B cell (primary cell): Measurements from ENCODE around the gene NBAS. TPM values are rescaled to one million over a fixed set of nuclear protein-coding genes. Genes with fewer than 3 reads are reported as not detected.

ENCODE experiments used
- ATAC-seq: fragments of 200-7000 bp; cut with Tn5 transposase; one replicate; pipeline ENCODE4 v1.10.0; 2021; ENCODE audit warnings: low read depth, mild to moderate bottlenecking, moderate number of reproducible peaks, moderate library complexity
- CTCF ChIA-PET: fragments of 350-600 bp; sonication (Branson Sonifier 250); formaldehyde crosslinking; loops from one replicate; lab custom pipeline; 2021; ENCODE audit warnings: antibody characterized with exemption, inconsistent platforms; lab: Charles Lee
- POLR2A ChIA-PET: fragments of 350-600 bp; sonication (Branson Sonifier 250); formaldehyde crosslinking; loops from one replicate; lab custom pipeline; 2021; ENCODE audit warnings: antibody characterized with exemption; lab: Charles Lee
- DNase-seq: peaks from one replicate; pipeline ENCODE4 v3.0.0; 2013
- H2AFZ ChIP-seq: 2 replicates; pipeline ENCODE4 v1.6.1; 2012; ENCODE audit warnings: mild to moderate bottlenecking, low read depth, low read length; ENCODE audit not compliant: insufficient read depth, poor library complexity, severe bottlenecking
- H3K27ac ChIP-seq, 2 donors: 1 replicate in 1 of 2; 2 replicates in 1 of 2; pipeline ENCODE4 v1.5.1; 2012 to 2013; ENCODE audit warnings: low read length in 2 of 2, mild to moderate bottlenecking in 2 of 2, moderate library complexity in 1 of 2
- H3K27me3 ChIP-seq, 4 experiments: fragments of 200-600 bp in 1 of 4; sonication (generic) in 1 of 4; replicated peaks in 1 of 4; 1 replicate in 2 of 4; 2 replicates in 2 of 4; pipeline versions ENCODE4 v1.6.1 to v1.7.0; 2013 to 2016; ENCODE audit warnings: low read length in 3 of 4, mild to moderate bottlenecking in 2 of 4, mixed read lengths in 1 of 4, moderate library complexity in 1 of 4; ENCODE audit not compliant: insufficient read depth in 4 of 4, control insufficient read depth in 3 of 4; ENCODE audit errors: control extremely low read depth in 1 of 4
- H3K36me3 ChIP-seq, 2 experiments: replicated peaks in 1 of 2; 1 replicate in 1 of 2; 2 replicates in 1 of 2; pipeline versions ENCODE4 v1.6.1 to v1.7.1; 2013; ENCODE audit warnings: low read length in 1 of 2; ENCODE audit not compliant: insufficient read depth in 2 of 2, control insufficient read depth in 1 of 2; ENCODE audit errors: control extremely low read depth in 1 of 2, extremely low read depth in 1 of 2
- H3K4me1 ChIP-seq, 2 donors: fragments of 200-600 bp in 1 of 2; sonication (generic) in 1 of 2; 1 replicate in 1 of 2; 2 replicates in 1 of 2; pipeline versions ENCODE4 v1.5.1 to v1.6.1; 2013 to 2017; ENCODE audit warnings: low read length in 2 of 2; ENCODE audit not compliant: control insufficient read depth in 2 of 2, insufficient read depth in 2 of 2
- H3K4me2 ChIP-seq: replicated peaks from 2 replicates; pipeline ENCODE3; 2012; ENCODE audit warnings: mild to moderate bottlenecking, low read depth, low read length; ENCODE audit not compliant: poor library complexity, severe bottlenecking
- H3K4me3 ChIP-seq, 5 experiments: fragments of 200-600 bp in 1 of 5; sonication (generic) in 1 of 5; 1 replicate in 3 of 5; 2 replicates in 2 of 5; pipeline versions ENCODE4 v1.5.1 to v1.7.0; 2011 to 2016; ENCODE audit warnings: low read length in 4 of 5, mild to moderate bottlenecking in 4 of 5, low read depth in 2 of 5, control low read depth in 1 of 5, moderate library complexity in 1 of 5; ENCODE audit not compliant: insufficient read depth in 1 of 5; ENCODE audit errors: control extremely low read depth in 1 of 5, extremely low read depth in 1 of 5
- H3K79me2 ChIP-seq: fragments of 200-600 bp; sonication (generic); one replicate; pipeline ENCODE4 v1.6.0; 2016; ENCODE audit warnings: low read length; ENCODE audit not compliant: control insufficient read depth, insufficient read depth
- H3K9ac ChIP-seq: fragments of 200-600 bp; sonication (generic); 2 replicates; pipeline ENCODE4 v1.6.1; 2017; ENCODE audit warnings: mild to moderate bottlenecking, low read length, moderate library complexity
- H3K9me3 ChIP-seq, 3 donors: one replicate each; pipeline versions ENCODE4 v1.6.1 to v1.7.1; 2013; ENCODE audit warnings: low read length in 2 of 3; ENCODE audit not compliant: control insufficient read depth in 2 of 3, insufficient read depth in 1 of 3; ENCODE audit errors: control extremely low read depth in 1 of 3
- H4K20me1 ChIP-seq: 2 replicates; pipeline ENCODE4 v1.6.0; 2012; ENCODE audit warnings: mild to moderate bottlenecking, low read length; ENCODE audit not compliant: insufficient read depth, control insufficient read depth, poor library complexity, severe bottlenecking
- H3K27ac Mint-ChIP-seq: one replicate; pipeline ENCODE4 v1.8.0; 2021; ENCODE audit warnings: mixed read lengths
- H3K27me3 Mint-ChIP-seq: one replicate; pipeline ENCODE4 v1.8.0; 2021; ENCODE audit warnings: mixed read lengths
- H3K4me1 Mint-ChIP-seq: one replicate; pipeline ENCODE4 v1.8.0; 2021; ENCODE audit warnings: mixed read lengths
- H3K4me3 Mint-ChIP-seq: one replicate; pipeline ENCODE4 v1.8.0; 2021; ENCODE audit warnings: mixed read lengths
- H3K9me3 Mint-ChIP-seq: one replicate; pipeline ENCODE4 v1.8.0; 2022; ENCODE audit warnings: mixed read lengths; ENCODE audit not compliant: insufficient read depth
- CTCF ChIP-seq: fragments of 200-600 bp; IDR thresholded peaks from one replicate; pipeline ENCODE4 v1.8.0; 2022; ENCODE audit warnings: antibody characterized with exemption, mild to moderate bottlenecking
- EZH2 ChIP-seq: IDR thresholded peaks from 2 replicates; pipeline ENCODE4 v1.6.1; 2012; ENCODE audit warnings: borderline replicate concordance, low read depth, mild to moderate bottlenecking, moderate library complexity, low read length; ENCODE audit not compliant: insufficient read depth, poor library complexity, severe bottlenecking
- WGBS: methylation state at CpG from one replicate; pipeline ENCODE4 v1.1.5; 2013; ENCODE audit warnings: missing lambda C conversion rate; ENCODE audit not compliant: insufficient coverage; 5-methylcytosine and 5-hydroxymethylcytosine counted together
- intact Hi-C: fragments of 100-400 bp; cut with micrococcal nuclease; formaldehyde crosslinking; loops from one replicate; pipeline ENCODE4 v1.10.0; 2022
- polyA plus RNA-seq: library from polyadenylated mRNA; depleted of rRNA; stranded (reverse); fragments of >200 nt; gene quantifications from 2 replicates; pipeline ENCODE4 v1.2.3, GENCODE V29; 2012
- total RNA-seq, 2 donors: library from RNA; stranded (reverse); fragments of 120-200 nt in 1 of 2; gene quantifications; 1 replicate in 1 of 2; 2 replicates in 1 of 2; pipeline versions ENCODE4 v1.2.3 to v1.2.4, GENCODE V29; 2013 to 2022

The NBAS gene
- total and polyA plus RNA-seq, 2 donors (not counting 1 experiment from before 2014, with no cell fraction given) = 10.6 to 37.3 TPM

- DNase-seq (no peak), ATAC-seq (no peak)
- POLR2A ChIA-PET = no interaction called here
- H2AFZ ChIP-seq = no peak overlapping the region
- H3K36me3 ChIP-seq = peaks cover 9 to 16% of the 10 kb centered on the region in 2 experiments
- peak overlapping the region; percentile 17 for H3K4me2 ChIP-seq
- Mint-ChIP-seq H3K9me3 (no peaks in the 10 kb centered on the region), H3K27me3 (no peaks in the 10 kb centered on the region), H3K4me3 (no peak overlapping the region), H3K27ac (peak overlapping the region; percentile 6), H3K4me1 (peaks cover 30% of the 10 kb centered on the region)
- TF ChIP-seq CTCF = no peak
- no peaks in the 10 kb centered on the region for H4K20me1 ChIP-seq
- no peaks in the 10 kb centered on the region for H3K79me2 ChIP-seq
- WGBS = 0% methylated on average over 2 of the region's 4 CpGs
- H3K9ac ChIP-seq = peak overlapping the region; percentile 7
- no peaks in the 10 kb centered on the region for H3K27me3 ChIP-seq
- peak overlapping the region in 1 of 2 donors; percentile 28 for H3K27ac ChIP-seq
- intact Hi-C loops = no loop called here
- no peak overlapping the region for H3K4me3 ChIP-seq
- peaks cover 0 to 4% (median 0%) of the 10 kb centered on the region in 3 donors for H3K9me3 ChIP-seq
- H3K4me1 ChIP-seq = peaks cover 11 to 13% of the 10 kb centered on the region in 2 donors
- CTCF ChIA-PET = no interaction called here
These were observed 249.8 kb downstream of the NBAS start for GRCh38 chr2:15311201-15311907.

- Histone ChIP-seq H3K9me3 (no peaks in the 10 kb centered on the region), H4K20me1 (no peaks in the 10 kb centered on the region), H3K9ac (no peak overlapping the region), H2AFZ (no peak overlapping the region), H3K4me2 (no peak overlapping the region), H3K4me3 (no peak overlapping the region), H3K4me1 (peaks cover 11 to 13% of the 10 kb centered on the region in 2 donors), H3K27me3 (no peaks in the 10 kb centered on the region), H3K79me2 (no peaks in the 10 kb centered on the region), H3K36me3 (peaks cover 15 to 36% of the 10 kb centered on the region in 2 experiments), H3K27ac (no peak overlapping the region)
- Mint-ChIP-seq H3K9me3 (no peaks in the 10 kb centered on the region), H3K27me3 (no peaks in the 10 kb centered on the region), H3K27ac (no peak overlapping the region), H3K4me1 (peaks cover 15% of the 10 kb centered on the region), H3K4me3 (no peak overlapping the region)
- ChIA-PET CTCF (no interaction called here), POLR2A (no interaction called here)
- WGBS = no CpG with 5 or more reads among the region's 2 CpGs
- TF ChIP-seq CTCF = no peak
- TF ChIP-seq EZH2 = no peak
- intact Hi-C loops = no loop called here
- ATAC-seq (no peak), DNase-seq (no peak)
These were observed 253.6 kb downstream of the NBAS start for GRCh38 chr2:15307526-15307925.
